Hematopoietic multipotent progenitor cell treated with erythropoietin and hydrocortisone succinate and interleukin-3 and kit ligand, for 15 days (in vitro differentiated cells): ENCODE data around the gene SNAPIN.
"Not testable (repeated sequence)": the region's sequence is repeated elsewhere in the genome, so short reads cannot be mapped to it uniquely, and the experiment has no call there.

Experiments used
- DNase-seq: peaks from one replicate; pipeline ENCODE4 v3.0.0-alpha.2; 2015; ENCODE audit warnings: low spot score

The SNAPIN gene

GRCh38 chr1:153647346-153647714 is 11.2 kb upstream of the SNAPIN start:
- DNase-seq, result no peak

- DNase-seq, result no peak
These were observed 10.4 kb upstream of the SNAPIN start for GRCh38 chr1:153648000-153648643.

GRCh38 chr1:153649137-153649862 is 9.2 kb upstream of the SNAPIN start:
- DNase-seq, result peak; percentile 34

GRCh38 chr1:153649863-153650235 is 8.7 kb upstream of the SNAPIN start:
- DNase-seq, result no peak

- no peak for DNase-seq
These were observed 6.7 kb upstream of the SNAPIN start for GRCh38 chr1:153651771-153652170.

- DNase-seq, result no peak
These were observed 5.5 kb upstream of the SNAPIN start for GRCh38 chr1:153652805-153653500.

- no peak for DNase-seq
These were observed 3.2 kb upstream of the SNAPIN start for GRCh38 chr1:153655333-153655732.

- DNase-seq, result no peak
These were observed 652 bp downstream of the SNAPIN start for GRCh38 chr1:153659175-153659534.

- DNase-seq, result no peak
These were observed 1.2 kb downstream of the SNAPIN start for GRCh38 chr1:153659656-153660055.

GRCh38 chr1:153661111-153661708 is 2.7 kb downstream of the SNAPIN start:
- DNase-seq, result no peak

- no peak for DNase-seq
These were observed 3.8 kb downstream of the SNAPIN start for GRCh38 chr1:153662269-153662668.

- DNase-seq, result no peak
These were observed 4.7 kb downstream of the SNAPIN start for GRCh38 chr1:153663211-153663610.

GRCh38 chr1:153667439-153667838 is 8.9 kb downstream of the SNAPIN start:
- no peak for DNase-seq

GRCh38 chr1:153668672-153669071 is 10.2 kb downstream of the SNAPIN start:
- DNase-seq, result not testable (repeated sequence)

GRCh38 chr1:153669606-153670005 is 11.1 kb downstream of the SNAPIN start:
- no peak for DNase-seq

GRCh38 chr1:153670257-153670858 is 11.9 kb downstream of the SNAPIN start:
- DNase-seq, result no peak

- peak; percentile 99 for DNase-seq
These were observed 12.5 kb downstream of the SNAPIN start, which contains the start of gene ILF2 for GRCh38 chr1:153670859-153671627. TSS of gene ILF2 (minus strand) at chr1:153670993. CDS start at chr1:153670922, 71 bp downstream.

GRCh38 chr1:153671628-153672353 is 13.3 kb downstream of the SNAPIN start:
- peak; percentile 51 for DNase-seq

GRCh38 chr1:153673511-153673910 is 15.0 kb downstream of the SNAPIN start:
- no peak for DNase-seq

- DNase-seq, result peak; percentile 56
These were observed 19.4 kb downstream of the SNAPIN start for GRCh38 chr1:153677718-153678518.
